ENCODE results near the gene TBL2. TPM values are rescaled to one million over a fixed set of nuclear protein-coding genes. Genes with fewer than 3 reads are reported as not detected.
A peak's percentile ranks its signal among the peaks of the same experiment; 100 is the strongest.

TBL2 gene
- total RNA-seq, 1 experiment from 2014 or later, result 62.8 TPM

GRCh38 chr7:73613954-73614735, 35.8 kb upstream of the TBL2 start:
- no peaks in the 10 kb centered on the region for H3K27me3 ChIP-seq (ENCODE audit: low read length)
- no peak overlapping the region for H2AFZ ChIP-seq (ENCODE audit: low read length)
- no peaks in the 10 kb centered on the region for H3K36me3 ChIP-seq (ENCODE audit: low read depth, low read length)
- TF ChIP-seq CTCF (conservative IDR thresholded peaks at IDR 0.05; ENCODE audit: low read depth, low read length), result no peak
- no peak for TF ChIP-seq EZH2phosphoT487 (IDR thresholded peaks at IDR 0.05; ENCODE audit: borderline replicate concordance, low read length)
- TF ChIP-seq EZH2 (IDR thresholded peaks at IDR 0.05; ENCODE audit: low read length, unreplicated experiment), result no peak
- no peaks in the 10 kb centered on the region for H3K9me3 ChIP-seq (ENCODE audit: low read length)
- ATAC-seq (peak; percentile 41), DNase-seq (peak; percentile 39)
- no peaks in the 10 kb centered on the region for H3K9me2 ChIP-seq (replicated peaks; ENCODE audit: low read length)
- peaks cover 9% of the 10 kb centered on the region for H3K4me1 ChIP-seq (ENCODE audit: insufficient read depth, low read length)
- POLR2A ChIA-PET (ENCODE audit: unreplicated experiment), result no interaction called here
- H3K4me3 ChIP-seq (ENCODE audit: low read length), result no peak overlapping the region
- no peak overlapping the region for H3K27ac ChIP-seq (ENCODE audit: low read length)
- CTCF ChIA-PET, result interaction anchor here (0.6 kb wide), 1 partner anchor 93 kb away, joined by 3 read pairs; no protein-coding TSS in a partner anchor
- H4K20me1 ChIP-seq (ENCODE audit: low read length), result no peaks in the 10 kb centered on the region
- H3K79me2 ChIP-seq (ENCODE audit: low read length), result no peaks in the 10 kb centered on the region
- intact Hi-C loops (cut with micrococcal nuclease), result no loop called here
- BruUV-seq (replicated peaks), result no TSS peak
- 0 out of 2 replicates have a peak overlapping the region, but pooled peaks have one; percentile 5 for H3K4me2 ChIP-seq (ENCODE audit: low read length)
- H3K9ac ChIP-seq (ENCODE audit: low read length), result no peak overlapping the region
- no peaks in the 10 kb centered on the region for H3F3A ChIP-seq (ENCODE audit: low read length, unreplicated experiment)

GRCh38 chr7:73612598-73613269, 34.4 kb upstream of the TBL2 start:
- BruUV-seq (replicated peaks), result no TSS peak
- Histone ChIP-seq H2AFZ (ENCODE audit: low read length) (peak overlapping the region; percentile 54), H3K36me3 (ENCODE audit: low read depth, low read length) (no peaks in the 10 kb centered on the region), H3K4me3 (ENCODE audit: low read length) (peak overlapping the region; percentile 30; the same call in 1 of the 2 replicates), H3K27me3 (ENCODE audit: low read length) (no peaks in the 10 kb centered on the region), H3K9me2 (replicated peaks; ENCODE audit: low read length) (no peaks in the 10 kb centered on the region), H3F3A (ENCODE audit: low read length, unreplicated experiment) (no peaks in the 10 kb centered on the region), H3K9ac (ENCODE audit: low read length) (no peak overlapping the region), H3K79me2 (ENCODE audit: low read length) (no peaks in the 10 kb centered on the region), H4K20me1 (ENCODE audit: low read length) (no peaks in the 10 kb centered on the region), H3K9me3 (ENCODE audit: low read length) (no peaks in the 10 kb centered on the region), H3K4me1 (ENCODE audit: insufficient read depth, low read length) (peaks cover 9% of the 10 kb centered on the region), H3K4me2 (ENCODE audit: low read length) (peak overlapping the region; percentile 72), H3K27ac (ENCODE audit: low read length) (no peak overlapping the region)
- ChIA-PET CTCF (interaction anchor here (0.6 to 1.0 kb wide), 4 partner anchors 15 to 230 kb away, joined by 3 to 6 read pairs (median 3); partner anchors contain the start of gene METTL27), POLR2A (ENCODE audit: unreplicated experiment) (no interaction called here)
- DNase-seq (peak; percentile 62), ATAC-seq (peak; percentile 76)
- TF ChIP-seq EZH2 (IDR thresholded peaks at IDR 0.05; ENCODE audit: low read length, unreplicated experiment) (no peak), CTCF (conservative IDR thresholded peaks at IDR 0.05; ENCODE audit: low read depth, low read length) (peak; percentile 59)
- intact Hi-C loops (cut with micrococcal nuclease), result no loop called here

Measured in PC-3 (cell line).